IMR-90 (cell line): Measurements from ENCODE around the gene SLC16A8. TPM values are rescaled to one million over a fixed set of nuclear protein-coding genes. Genes with fewer than 3 reads are reported as not detected.

Experiments used
- ATAC-seq: fragments of 200-7000 bp; cut with Tn5 transposase; 2 replicates; pipeline ENCODE4 v1.9.1; 2020; ENCODE audit warnings: low read depth, mild to moderate bottlenecking, moderate library complexity
- BruUV-seq: library from RNA; stranded (reverse); fragments of 400-500 nt; replicated peaks from 2 replicates; lab custom pipeline; 2021; lab: Mats Ljungman, UMichigan
- CTCF ChIA-PET: fragments of 300-600 bp; formaldehyde crosslinking; extraction: SDS; loops from one replicate; lab custom pipeline; 2021; ENCODE audit warnings: antibody characterized with exemption; lab: Yijun Ruan, JAX
- POLR2A ChIA-PET: fragments of 300-600 bp; sonication (Branson Sonifier 250); formaldehyde crosslinking; loops from one replicate; lab custom pipeline; 2022; ENCODE audit warnings: antibody characterized with exemption; ENCODE audit not compliant: unreplicated experiment; lab: Charles Lee
- DNase-seq: peaks from one replicate; pipeline ENCODE4 v3.0.0; 2013
- H2AFZ ChIP-seq: replicated peaks from 2 replicates; pipeline ENCODE3; 2013; ENCODE audit warnings: low read length, mild to moderate bottlenecking; ENCODE audit not compliant: poor library complexity
- H2AK5ac ChIP-seq: 2 replicates; pipeline ENCODE4 v1.6.1; 2013; ENCODE audit warnings: low read depth, low read length, inconsistent platforms
- H2AK9ac ChIP-seq: replicated peaks from 2 replicates; pipeline ENCODE3; 2013; ENCODE audit warnings: mild to moderate bottlenecking, low read depth, low read length, moderate library complexity; ENCODE audit not compliant: poor library complexity
- H2BK120ac ChIP-seq: 2 replicates; pipeline ENCODE4 v1.6.1; 2013; ENCODE audit warnings: low read depth, low read length, inconsistent platforms
- H2BK15ac ChIP-seq: 3 replicates; pipeline ENCODE4 v1.6.1; 2013; ENCODE audit warnings: low read depth, low read length, inconsistent platforms
- H2BK20ac ChIP-seq: 2 replicates; pipeline ENCODE4 v1.6.1; 2013; ENCODE audit warnings: low read depth, mild to moderate bottlenecking, inconsistent platforms, low read length, moderate library complexity
- H2BK5ac ChIP-seq: 2 replicates; pipeline ENCODE4 v1.6.1; 2013; ENCODE audit warnings: mild to moderate bottlenecking, low read depth, low read length, inconsistent platforms; ENCODE audit not compliant: poor library complexity, severe bottlenecking
- H3K14ac ChIP-seq: replicated peaks from 2 replicates; pipeline ENCODE4 v1.6.1; 2013; ENCODE audit warnings: low read depth, low read length, inconsistent platforms
- H3K18ac ChIP-seq: 2 replicates; pipeline ENCODE4 v1.6.1; 2013; ENCODE audit warnings: low read depth, low read length, control low read depth
- H3K23ac ChIP-seq: 2 replicates; pipeline ENCODE4 v1.6.1; 2013; ENCODE audit warnings: low read depth, low read length, inconsistent platforms
- H3K27ac ChIP-seq: 2 replicates; pipeline ENCODE4 v1.5.1; 2013; ENCODE audit warnings: mild to moderate bottlenecking, control low read depth, low read length; ENCODE audit not compliant: insufficient read depth
- H3K27me3 ChIP-seq: 2 replicates; pipeline ENCODE4 v1.6.1; 2013; ENCODE audit warnings: low read length; ENCODE audit not compliant: control insufficient read depth, insufficient read depth
- H3K36me3 ChIP-seq: 2 replicates; pipeline ENCODE4 v1.6.1; 2013; ENCODE audit warnings: low read length, mixed read lengths; ENCODE audit not compliant: control insufficient read depth, insufficient read depth
- H3K4ac ChIP-seq: 2 replicates; pipeline ENCODE4 v1.6.1; 2013; ENCODE audit warnings: low read depth, low read length, inconsistent platforms
- H3K4me1 ChIP-seq: 2 replicates; pipeline ENCODE4 v1.6.1; 2013; ENCODE audit warnings: low read length, mixed read lengths; ENCODE audit not compliant: control insufficient read depth, insufficient read depth
- H3K4me2 ChIP-seq: 2 replicates; pipeline ENCODE4 v1.6.1; 2013; ENCODE audit warnings: low read depth, mild to moderate bottlenecking, control low read depth, low read length, moderate library complexity
- H3K4me3 ChIP-seq: 2 replicates; pipeline ENCODE4 v1.5.1; 2013; ENCODE audit warnings: low read depth, mild to moderate bottlenecking, control low read depth, low read length, moderate library complexity; ENCODE audit not compliant: insufficient read depth
- H3K56ac ChIP-seq: 2 replicates; pipeline ENCODE4 v1.6.1; 2013; ENCODE audit warnings: low read length, inconsistent platforms; ENCODE audit not compliant: insufficient read depth; ENCODE audit errors: extremely low read depth
- H3K79me1 ChIP-seq, 2 experiments: 2 replicates each; pipeline ENCODE4 v1.6.1; 2013; ENCODE audit warnings: low read length in 2 of 2, inconsistent platforms in 1 of 2, low read depth in 1 of 2
- H3K9ac ChIP-seq: 2 replicates; pipeline ENCODE4 v1.6.1; 2013; ENCODE audit warnings: low read depth, low read length, control low read depth
- H3K9me1 ChIP-seq: 2 replicates; pipeline ENCODE4 v1.6.1; 2013; ENCODE audit warnings: low read length, inconsistent platforms; ENCODE audit not compliant: insufficient read depth
- H3K9me3 ChIP-seq: 2 replicates; pipeline ENCODE4 v1.6.1; 2013; ENCODE audit warnings: low read length; ENCODE audit not compliant: control insufficient read depth, insufficient read depth
- H4K20me1 ChIP-seq: 2 replicates; pipeline ENCODE4 v1.6.1; 2013; ENCODE audit warnings: low read length, inconsistent platforms; ENCODE audit not compliant: insufficient read depth
- H4K5ac ChIP-seq: 2 replicates; pipeline ENCODE4 v1.6.1; 2013; ENCODE audit warnings: mild to moderate bottlenecking, low read depth, low read length, control low read depth
- H4K8ac ChIP-seq, 2 experiments: 2 replicates each; pipeline ENCODE4 v1.6.1; 2013; ENCODE audit warnings: low read depth in 2 of 2, low read length in 2 of 2, control low read depth in 1 of 2, inconsistent platforms in 1 of 2
- H4K91ac ChIP-seq: 2 replicates; pipeline ENCODE4 v1.6.1; 2013; ENCODE audit warnings: low read depth, low read length, inconsistent platforms; ENCODE audit not compliant: insufficient read depth
- BHLHE40 ChIP-seq: fragments of 150-350 bp; IDR thresholded peaks from 2 replicates; pipeline ENCODE4 v1.6.1; 2016; ENCODE audit warnings: mild to moderate bottlenecking, low read depth, low read length
- CHD1 ChIP-seq: IDR thresholded peaks from 2 replicates; pipeline ENCODE4 v1.6.1; 2012; ENCODE audit warnings: low read depth, low read length, improper control_type of control experiment
- CTCF ChIP-seq: conservative IDR thresholded peaks from 2 replicates; pipeline ENCODE4 v1.5.1; 2012; ENCODE audit warnings: mild to moderate bottlenecking, low read depth, low read length, improper control_type of control experiment
- ELK1 ChIP-seq: fragments of 150-350 bp; IDR thresholded peaks from 2 replicates; pipeline ENCODE4 v1.6.1; 2016; ENCODE audit warnings: low read depth, mild to moderate bottlenecking, low read length, moderate library complexity, borderline replicate concordance
- FOS ChIP-seq: fragments of 150-350 bp; IDR thresholded peaks from 2 replicates; pipeline ENCODE4 v1.6.1; 2016; ENCODE audit warnings: low read depth, low read length
- MAZ ChIP-seq: IDR thresholded peaks from 2 replicates; pipeline ENCODE4 v1.6.1; 2012; ENCODE audit warnings: low read depth, mild to moderate bottlenecking, low read length, improper control_type of control experiment, moderate library complexity, borderline replicate concordance
- MXI1 ChIP-seq: IDR thresholded peaks from 2 replicates; pipeline ENCODE4 v1.6.1; 2012; ENCODE audit warnings: low read depth, mild to moderate bottlenecking, low read length, moderate library complexity, borderline replicate concordance
- RAD21 ChIP-seq: IDR thresholded peaks from 2 replicates; pipeline ENCODE4 v1.6.1; 2012; ENCODE audit warnings: low read length, improper control_type of control experiment
- RCOR1 ChIP-seq: IDR thresholded peaks from 2 replicates; pipeline ENCODE4 v1.6.1; 2012; ENCODE audit warnings: mild to moderate bottlenecking, low read length, improper control_type of control experiment; ENCODE audit not compliant: insufficient replicate concordance
- RFX5 ChIP-seq: IDR thresholded peaks from 2 replicates; pipeline ENCODE4 v1.8.0; 2012; ENCODE audit warnings: low read depth, mild to moderate bottlenecking, low read length, moderate library complexity
- USF2 ChIP-seq: fragments of 150-350 bp; IDR thresholded peaks from 2 replicates; pipeline ENCODE4 v1.6.1; 2017; ENCODE audit warnings: mild to moderate bottlenecking, antibody characterized with exemption, low read length, low read depth
- WGBS, 2 experiments: methylation state at CpG; one replicate each; pipeline versions ENCODE4 v1.1.5 to v1.1.7; 2013; ENCODE audit warnings: missing lambda C conversion rate in 2 of 2; ENCODE audit not compliant: insufficient read length in 1 of 2; ENCODE audit errors: extremely low coverage in 2 of 2; 5-methylcytosine and 5-hydroxymethylcytosine counted together
- dilution Hi-C: fragments of 300-500 bp; cut with HindIII; formaldehyde crosslinking; loops from one replicate; pipeline ENCODE4 v1.14.3; 2018; ENCODE audit warnings: low sequenced_read_pairs; ENCODE audit not compliant: unreplicated experiment
- in situ Hi-C: fragments of 300-500 bp; cut with MboI; formaldehyde crosslinking; loops from 3 replicates; pipeline ENCODE4 v1.14.3; 2019; ENCODE audit warnings: low sequenced_read_pairs, inconsistent platforms, mixed read lengths
- intact Hi-C: fragments of 100-400 bp; cut with micrococcal nuclease; formaldehyde crosslinking; loops from 2 replicates; pipeline ENCODE4 v1.10.0; 2022
- polyA plus RNA-seq, 3 experiments: library from polyadenylated mRNA; depleted of rRNA; stranded (reverse); fragments of >200 nt; gene quantifications; 2 replicates each; pipeline ENCODE4 v1.2.3, GENCODE V29; 2012; ENCODE audit warnings: low replicate concordance in 1 of 3
- total RNA-seq: library from RNA; depleted of rRNA; stranded (reverse); fragments of >200 nt; gene quantifications from 2 replicates; pipeline ENCODE4 v1.2.3, GENCODE V29; 2012

SLC16A8 gene
- total and polyA plus RNA-seq, 2 of the 4 experiments (the other 2 are of a cell fraction): not detected

GRCh38 chr22:38085501-38085900 lies 1.5 kb upstream of the SLC16A8 start:
- Histone ChIP-seq H3K4ac (no peak overlapping the region), H3K18ac (no peak overlapping the region), H3K9me3 (no peaks in the 10 kb centered on the region), H3K56ac (no peak overlapping the region), H3K36me3 (no peaks in the 10 kb centered on the region), H3K14ac (no peak overlapping the region), H3K9ac (no peak overlapping the region), H3K27ac (no peak overlapping the region), H4K91ac (no peak overlapping the region), H2BK15ac (no peak overlapping the region), H2AFZ (no peak overlapping the region), H3K79me1 (no peaks in the 10 kb centered on the region), H4K8ac (no peak overlapping the region), H4K20me1 (no peaks in the 10 kb centered on the region; the same call in 1 of the 2 replicates), H2BK120ac (no peak overlapping the region), H3K23ac (no peak overlapping the region), H3K4me2 (no peak overlapping the region), H3K9me1 (0 out of 2 replicates have a peak, but pooled peaks cover 2% of the 10 kb centered on the region), H2AK5ac (no peak overlapping the region), H3K27me3 (peaks cover 52% of the 10 kb centered on the region), H3K4me3 (no peak overlapping the region), H2BK5ac (no peak overlapping the region), H2AK9ac (peak overlapping the region; percentile 72), H3K4me1 (peaks cover 2% of the 10 kb centered on the region; the same call in 1 of the 2 replicates), H2BK20ac (no peak overlapping the region), H4K5ac (no peak overlapping the region)
- dilution Hi-C loops: no loop called here
- ChIA-PET POLR2A (no interaction called here), CTCF (no interaction called here)
- TF ChIP-seq RAD21 (no peak), CTCF (no peak), ELK1 (no peak), RFX5 (no peak), BHLHE40 (no peak), CHD1 (no peak), USF2 (no peak), FOS (no peak), MAZ (no peak), RCOR1 (no peak), MXI1 (no peak)
- ATAC-seq (no peak), DNase-seq (no peak)
- in situ Hi-C loops: no loop called here
- intact Hi-C loops: no loop called here
- no CpG with 5 or more reads among the region's 5 CpGs for WGBS, 2 experiments
- BruUV-seq: no TSS peak
